Smooth muscle cell of the pulmonary artery (primary cell): ENCODE measurements around the gene PARK7. TPM values are rescaled to one million over a fixed set of nuclear protein-coding genes. Genes with fewer than 3 reads are reported as not detected.

Experiments
- total RNA-seq: library from RNA; depleted of rRNA; stranded (reverse); fragments of >200 nt; gene quantifications from 2 replicates; pipeline ENCODE4 v1.2.3, GENCODE V29; 2014

The PARK7 gene
- 166 and 183 TPM in 2 replicates for total RNA-seq

GRCh38 chr1:7961216-7962013 is at the start of gene PARK7:
TSS of gene PARK7 (plus strand) at chr1:7961711. CDS start at chr1:7962786, 1,075 bp downstream.

GRCh38 chr1:7940745-7941436 is 20.6 kb upstream of the PARK7 start, which contains the start of gene TNFRSF9:
TSS of gene TNFRSF9 (minus strand) at chr1:7940839. CDS start at chr1:7939994, 845 bp downstream.

GRCh38 chr1:8026153-8026975 is 64.9 kb downstream of the PARK7 start, which contains the start of gene ERRFI1:
TSS of gene ERRFI1 (minus strand) at chr1:8026309. CDS start at chr1:8015619, 10,690 bp downstream.

Other genes starting within 250 kb of the PARK7 start
- gene VAMP3, start 190.4 kb upstream of the PARK7 start, total RNA-seq = 114 and 119 TPM in 2 replicates
- 9.3 and 9.9 TPM in 2 replicates for gene PER3, start 177.4 kb upstream of the PARK7 start, total RNA-seq
- gene UTS2, start 108.6 kb upstream of the PARK7 start, total RNA-seq = not detected in 2 replicates
- gene TNFRSF9, start 20.9 kb upstream of the PARK7 start, total RNA-seq = 0.07 and 0.30 TPM in 2 replicates
- gene ERRFI1, start 64.6 kb downstream of the PARK7 start, total RNA-seq = 136 and 176 TPM in 2 replicates